GM19238 (cell line): ENCODE measurements around the gene OSBP2.

Source experiments
- DNase-seq: peaks from one replicate; pipeline ENCODE4 v3.0.0; 2011; ENCODE audit warnings: low spot score; ENCODE audit not compliant: insufficient read length

The OSBP2 gene

DNA sequence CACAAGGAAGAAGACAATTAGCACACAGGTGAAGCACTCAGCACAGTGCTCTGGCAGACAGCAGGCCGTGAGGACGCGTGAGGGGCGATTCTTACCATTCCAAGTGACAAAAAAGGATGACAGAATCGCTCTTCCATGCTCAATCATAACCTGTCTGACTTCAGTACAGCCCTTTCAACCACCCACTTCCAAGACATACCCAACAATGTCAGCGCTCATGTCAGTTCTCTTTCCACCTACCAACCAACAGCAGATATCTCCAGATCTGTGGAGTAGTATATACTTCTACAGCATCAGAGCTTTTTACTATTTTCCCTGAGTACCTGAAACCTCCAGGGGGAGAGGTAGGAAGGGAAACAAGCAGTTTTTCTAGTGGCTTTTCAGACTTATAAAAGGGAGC lies 233.7 kb downstream of the OSBP2 start:
- no peak for DNase-seq

DNA sequence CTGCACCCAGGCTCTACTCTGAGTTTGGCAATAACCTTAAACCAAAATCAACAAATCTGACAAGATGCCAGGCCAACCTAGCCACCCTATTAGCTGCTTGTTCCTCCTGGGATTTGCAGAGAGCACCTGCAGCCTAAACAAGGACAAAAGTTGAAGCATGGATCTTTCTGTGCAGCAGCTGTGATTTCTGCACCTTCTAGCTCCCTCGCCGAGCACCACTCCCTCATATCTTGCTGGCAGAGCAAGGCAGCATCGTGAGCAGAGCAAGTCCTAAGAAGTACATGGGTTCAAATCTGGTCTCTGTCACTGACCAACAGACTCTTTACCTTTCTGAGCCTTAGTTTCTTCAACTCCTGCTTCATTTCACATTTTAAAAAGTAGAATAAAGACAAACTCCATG lies 235.6 kb downstream of the OSBP2 start:
- no peak for DNase-seq

DNA sequence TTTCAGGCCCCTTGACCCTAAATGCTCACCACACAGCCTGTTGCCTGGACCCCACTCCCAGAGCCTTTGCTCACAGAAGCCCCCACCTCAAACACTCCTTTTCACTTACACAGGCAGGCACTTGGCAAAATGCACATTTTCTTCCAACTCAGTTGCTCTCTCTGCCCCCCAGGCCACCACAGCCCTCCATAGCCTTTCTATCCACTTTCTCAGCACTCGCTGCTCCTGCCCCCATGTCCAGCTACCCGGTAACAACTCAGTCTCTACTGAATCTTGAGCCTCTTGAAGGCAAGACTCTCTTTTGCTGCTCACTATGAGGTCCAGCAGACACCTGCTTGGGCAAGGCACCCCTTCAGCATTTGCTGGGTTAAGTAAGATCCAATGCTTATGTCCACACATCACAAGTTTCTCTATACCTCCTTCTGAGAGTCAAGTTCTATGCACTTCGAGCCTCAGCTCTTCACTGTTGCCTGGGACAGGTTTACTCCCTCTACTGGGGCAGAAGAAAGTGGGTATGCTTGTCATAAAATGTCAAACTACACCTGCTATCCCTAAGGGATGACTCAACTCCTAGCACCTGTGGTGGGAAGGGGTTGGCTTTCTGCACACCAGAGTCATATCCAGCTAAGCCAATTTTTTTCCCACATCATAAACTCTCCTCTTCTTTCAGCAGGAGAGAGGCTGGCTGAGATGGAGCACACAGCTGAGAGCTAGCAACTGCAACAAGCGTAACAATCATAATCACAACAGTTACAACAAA lies 237.0 kb downstream of the OSBP2 start:
- no peak for DNase-seq

DNA sequence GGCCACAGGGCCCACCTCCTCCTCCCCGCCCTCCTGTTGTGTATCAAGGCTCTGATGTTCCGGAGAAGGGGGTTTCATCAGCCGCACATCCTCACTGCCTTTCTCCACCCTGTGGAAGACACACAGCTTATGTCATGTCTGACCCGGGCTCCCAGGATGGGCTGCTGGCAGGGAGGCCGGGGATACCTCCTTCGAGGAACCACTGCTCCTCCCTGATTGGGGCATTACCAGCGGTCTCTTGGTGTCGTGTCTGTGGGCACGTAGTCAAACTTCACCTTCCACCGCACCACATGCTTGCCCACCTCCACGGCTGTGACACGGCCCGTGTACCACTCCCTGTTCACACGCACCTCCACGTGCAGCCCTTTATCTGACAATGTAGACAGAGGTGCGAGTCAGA lies 238.0 kb downstream of the OSBP2 start:
- no peak for DNase-seq

GRCh38 chr22:30933457-30933856 lies 238.8 kb downstream of the OSBP2 start:
- no peak for DNase-seq

GRCh38 chr22:30934053-30934452 lies 239.4 kb downstream of the OSBP2 start:
- no peak for DNase-seq

- no peak for DNase-seq
Observed at GRCh38 chr22:30940685-30941362, 246.2 kb downstream of the OSBP2 start.

- no peak for DNase-seq
Observed at GRCh38 chr22:30941363-30941740, 246.7 kb downstream of the OSBP2 start.

DNA sequence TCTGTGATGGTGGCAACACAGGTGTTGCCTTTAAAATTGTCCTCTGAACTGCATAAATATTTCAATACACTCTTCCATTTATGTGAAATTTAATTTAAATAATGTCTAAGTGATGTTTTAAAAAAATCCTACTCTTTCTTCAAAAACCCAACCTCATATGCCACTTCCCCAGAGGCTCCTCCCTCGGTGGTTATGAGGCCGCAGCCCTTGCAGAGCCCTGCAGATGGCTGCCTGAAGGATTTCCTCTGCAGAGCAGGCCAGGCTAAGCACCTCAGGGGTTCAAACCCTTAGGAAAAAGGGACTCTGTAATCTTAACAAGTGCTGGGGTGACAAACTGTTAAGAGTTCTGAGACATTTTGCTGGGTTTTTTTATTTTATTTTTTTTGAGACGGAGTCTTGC lies 248.7 kb downstream of the OSBP2 start:
- no peak for DNase-seq

DNA sequence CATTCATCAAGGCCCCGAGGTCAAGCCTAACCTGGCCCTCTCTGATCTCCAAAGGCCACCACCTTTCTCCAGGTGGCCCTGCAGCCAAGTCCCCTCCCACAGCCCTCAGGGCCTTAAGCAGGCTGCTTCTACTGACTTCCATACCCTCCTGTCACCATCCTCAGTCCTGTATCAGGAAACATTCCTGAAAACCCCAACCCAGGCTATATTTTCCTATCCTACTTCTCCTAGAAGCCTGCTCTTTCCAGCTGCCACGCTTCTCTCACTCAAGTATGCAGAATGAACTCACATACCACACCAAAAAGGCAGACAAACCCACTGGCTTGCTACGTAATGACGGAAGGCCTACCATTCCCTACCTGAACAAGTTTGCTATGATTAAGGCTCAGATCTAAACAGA lies 250.3 kb downstream of the OSBP2 start:
- DNase-seq, result no peak

DNA sequence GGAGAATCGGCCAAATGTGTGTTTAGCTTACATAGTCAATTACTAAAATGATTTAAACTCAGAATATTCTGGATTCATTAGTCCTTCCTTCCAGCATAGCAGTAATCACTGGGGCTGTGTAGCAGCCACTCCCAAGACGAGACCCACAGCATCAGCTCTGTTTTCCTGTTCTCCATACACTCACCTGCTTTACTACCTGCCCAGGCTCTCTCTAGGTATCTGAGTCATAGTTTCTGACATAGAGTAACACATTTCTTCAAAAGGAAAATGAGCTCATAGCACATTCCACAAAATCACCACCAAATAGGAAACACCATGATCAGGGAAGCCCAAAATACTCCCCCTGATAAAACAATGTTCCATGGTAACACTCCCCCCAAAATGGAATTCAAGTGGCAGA lies 251.0 kb downstream of the OSBP2 start:
- DNase-seq, result no peak

DNA sequence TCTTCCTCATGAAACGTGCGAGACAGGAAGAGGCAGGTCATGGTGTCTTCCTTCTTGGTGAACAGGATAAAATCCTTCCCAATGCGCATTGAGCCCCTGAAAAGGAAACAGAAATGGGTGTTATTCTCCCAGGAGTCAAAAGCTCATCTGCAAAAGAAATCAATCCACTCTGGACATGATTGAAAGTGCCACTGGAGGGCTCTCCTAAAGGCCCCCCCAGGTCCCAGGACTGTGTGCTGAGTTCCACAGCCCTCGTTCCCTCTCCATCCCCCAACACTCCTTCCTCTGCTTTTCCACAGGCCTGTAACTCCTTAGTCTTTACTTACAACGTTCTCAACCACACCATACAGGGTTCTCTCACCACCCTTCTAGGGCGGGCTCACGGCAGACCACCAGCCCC lies 251.7 kb downstream of the OSBP2 start:
- DNase-seq, result no peak

- DNase-seq, result no peak
Observed at GRCh38 chr22:30947173-30947815, 252.6 kb downstream of the OSBP2 start.

GRCh38 chr22:30947816-30948454 lies 253.3 kb downstream of the OSBP2 start:
- no peak for DNase-seq

DNA sequence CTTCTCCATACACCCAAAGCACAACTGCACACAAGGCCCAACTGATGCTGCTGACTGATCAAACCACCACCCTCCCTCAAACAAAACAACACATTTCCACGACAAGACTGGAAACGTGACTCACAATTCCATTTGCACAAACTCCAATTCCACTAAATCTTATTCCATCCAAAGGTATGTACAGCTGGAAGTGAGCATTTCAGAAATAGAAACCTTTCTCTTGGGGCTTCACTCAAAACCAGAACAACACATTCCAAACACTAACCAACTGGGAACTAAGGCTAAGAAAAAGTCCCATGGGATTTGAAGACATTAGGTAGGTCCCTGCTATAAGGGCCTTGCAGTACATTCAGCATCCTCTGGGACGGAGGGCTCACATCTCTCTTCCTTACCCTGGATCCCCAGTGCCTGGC lies 254.3 kb downstream of the OSBP2 start:
- DNase-seq, result no peak

DNA sequence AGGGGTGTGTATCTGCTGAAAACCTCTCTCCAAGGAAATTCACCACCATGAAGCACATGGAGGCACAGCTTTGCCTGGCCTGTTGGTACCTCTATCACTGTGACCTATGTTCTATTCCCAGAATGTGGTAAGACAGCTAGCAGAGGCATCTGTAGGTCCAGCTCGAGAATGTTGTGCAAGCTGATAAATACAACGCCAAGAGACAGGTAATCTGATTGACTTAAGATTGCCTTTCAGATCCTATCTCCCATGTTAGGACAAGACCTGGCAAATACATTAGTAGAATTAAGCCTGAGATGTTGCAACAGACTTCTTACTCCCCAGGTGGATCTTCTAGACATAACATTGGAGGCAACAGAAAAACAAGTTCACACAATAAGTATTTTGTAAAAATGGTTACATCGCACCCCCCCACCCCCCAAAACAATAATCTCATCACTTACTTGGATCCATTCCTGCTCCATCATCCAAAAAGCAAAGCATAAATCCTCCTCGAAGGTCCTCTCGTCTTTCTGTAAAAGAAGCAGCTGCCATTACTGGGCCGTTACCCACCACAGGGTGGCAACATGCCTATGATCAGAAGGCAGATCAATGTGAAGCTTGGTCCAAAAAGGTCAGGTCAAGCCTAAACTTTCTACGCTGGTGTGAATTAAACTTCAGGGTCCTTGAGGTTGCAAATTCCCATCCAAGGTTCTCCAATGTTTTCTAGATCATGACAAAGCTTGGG lies 255.4 kb downstream of the OSBP2 start:
- DNase-seq, result no peak

- DNase-seq, result no peak
Observed at GRCh38 chr22:30953206-30953605, 258.5 kb downstream of the OSBP2 start.

DNA sequence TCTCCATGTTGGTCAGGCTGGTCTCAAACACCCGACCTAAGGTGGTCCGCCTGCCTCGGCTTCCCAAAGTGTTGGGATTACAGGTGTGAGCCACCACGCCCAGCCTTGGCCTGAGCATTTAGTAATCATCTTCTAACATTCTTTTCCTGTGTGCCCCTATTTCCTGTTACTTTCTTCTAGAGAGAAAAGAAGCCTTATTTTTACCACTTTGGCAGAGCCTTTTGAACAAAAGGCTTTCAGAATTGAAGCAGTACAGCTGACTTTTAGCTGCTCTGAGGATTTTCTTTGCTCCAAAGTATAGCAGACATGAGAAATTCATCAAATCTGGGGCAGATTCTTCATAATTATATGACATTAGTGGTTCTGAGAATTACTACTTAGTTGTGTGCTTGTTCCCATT lies 260.5 kb downstream of the OSBP2 start:
- DNase-seq, result no peak
